ENCODE data around the gene RER1. TPM values are rescaled to one million over a fixed set of nuclear protein-coding genes. Genes with fewer than 3 reads are reported as not detected.

RER1 gene
- total RNA-seq, 2 donors from 2014 or later: 114 TPM

DNA sequence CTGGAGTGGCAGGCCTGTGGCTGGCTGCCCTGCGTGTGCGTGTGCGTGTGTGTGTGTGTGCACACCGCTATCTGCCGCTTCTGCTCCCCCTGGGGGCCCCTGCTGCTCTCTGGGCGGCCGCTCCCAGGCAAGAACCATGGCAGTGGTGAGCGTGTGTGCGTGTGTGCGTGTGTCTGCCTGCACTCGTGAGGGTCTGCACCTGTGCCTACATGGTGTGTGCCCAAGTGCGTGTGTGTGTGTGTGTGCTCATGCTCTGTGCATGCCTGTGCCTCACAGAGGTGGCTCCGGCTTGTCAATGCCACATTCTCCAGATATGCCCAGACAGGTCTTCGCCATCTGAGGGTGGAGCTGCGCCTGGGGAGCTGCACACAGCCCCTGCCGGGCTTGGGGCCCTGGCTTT is 39.5 kb downstream of the RER1 start:
- Histone ChIP-seq H3K36me3 (ENCODE audit: control insufficient read depth, insufficient read depth, low read length) (no peaks in the 10 kb centered on the region), H3K27me3 (ENCODE audit: control insufficient read depth, insufficient read depth, low read length, poor library complexity, severe bottlenecking) (no peaks in the 10 kb centered on the region), H3K4me1 (ENCODE audit: control insufficient read depth, insufficient read depth, low read length) (no peaks in the 10 kb centered on the region), H3K9me3 (ENCODE audit: control insufficient read depth, low read length) (no peaks in the 10 kb centered on the region), H3K27ac (ENCODE audit: low read depth, low read length) (no peak overlapping the region), H3K9ac (ENCODE audit: extremely low read depth, low read length, poor library complexity, severe bottlenecking) (no peak overlapping the region), H3K4me3 (ENCODE audit: low read length) (no peak overlapping the region)
- TF ChIP-seq, protein P1, sequence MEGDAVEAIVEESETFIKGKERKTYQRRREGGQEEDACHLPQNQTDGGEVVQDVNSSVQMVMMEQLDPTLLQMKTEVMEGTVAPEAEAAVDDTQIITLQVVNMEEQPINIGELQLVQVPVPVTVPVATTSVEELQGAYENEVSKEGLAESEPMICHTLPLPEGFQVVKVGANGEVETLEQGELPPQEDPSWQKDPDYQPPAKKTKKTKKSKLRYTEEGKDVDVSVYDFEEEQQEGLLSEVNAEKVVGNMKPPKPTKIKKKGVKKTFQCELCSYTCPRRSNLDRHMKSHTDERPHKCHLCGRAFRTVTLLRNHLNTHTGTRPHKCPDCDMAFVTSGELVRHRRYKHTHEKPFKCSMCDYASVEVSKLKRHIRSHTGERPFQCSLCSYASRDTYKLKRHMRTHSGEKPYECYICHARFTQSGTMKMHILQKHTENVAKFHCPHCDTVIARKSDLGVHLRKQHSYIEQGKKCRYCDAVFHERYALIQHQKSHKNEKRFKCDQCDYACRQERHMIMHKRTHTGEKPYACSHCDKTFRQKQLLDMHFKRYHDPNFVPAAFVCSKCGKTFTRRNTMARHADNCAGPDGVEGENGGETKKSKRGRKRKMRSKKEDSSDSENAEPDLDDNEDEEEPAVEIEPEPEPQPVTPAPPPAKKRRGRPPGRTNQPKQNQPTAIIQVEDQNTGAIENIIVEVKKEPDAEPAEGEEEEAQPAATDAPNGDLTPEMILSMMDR (conservative IDR thresholded peaks at IDR 0.05): no peak
- WGBS, 2 experiments (ENCODE audit: insufficient coverage in 1 of 2, insufficient read length in 1 of 2): 90 to 91% methylated on average over 14 to 16 of the region's 16 CpGs
- peaks cover 3% of the 10 kb centered on the region for H3K27me3 Mint-ChIP-seq (ENCODE audit: insufficient read depth)
- H3K4me3 Mint-ChIP-seq: no peak overlapping the region
- H3K27ac Mint-ChIP-seq: no peak overlapping the region
- no peak for DNase-seq
- H3K36me3 Mint-ChIP-seq (ENCODE audit: low read depth): no peaks in the 10 kb centered on the region
- H3K9me3 Mint-ChIP-seq: peaks cover 11% of the 10 kb centered on the region
- H3K4me1 Mint-ChIP-seq: no peaks in the 10 kb centered on the region

DNA sequence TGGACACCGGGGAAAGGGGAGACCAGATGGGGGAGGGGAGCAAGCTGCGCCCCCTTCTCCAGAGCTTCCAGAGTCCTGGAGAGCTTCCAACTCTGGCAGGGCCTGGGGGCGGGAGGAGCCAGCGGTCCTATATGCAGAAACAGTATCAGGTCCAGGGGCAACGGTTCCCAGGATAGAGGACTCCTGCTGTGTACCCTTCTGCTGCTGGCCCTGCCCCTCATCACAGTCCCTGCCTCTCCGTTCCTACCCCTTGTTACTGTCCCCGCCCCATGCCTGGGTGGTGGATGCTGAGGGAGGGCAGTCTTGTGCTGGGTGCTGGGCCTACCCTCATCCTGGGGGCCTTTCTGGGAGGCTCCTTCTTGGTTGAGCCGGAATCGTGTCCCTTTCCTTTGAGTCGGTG is 39.9 kb downstream of the RER1 start:
- Mint-ChIP-seq H3K27ac (no peak overlapping the region), H3K36me3 (ENCODE audit: low read depth) (no peaks in the 10 kb centered on the region), H3K27me3 (ENCODE audit: insufficient read depth) (peaks cover 3% of the 10 kb centered on the region), H3K9me3 (peaks cover 11% of the 10 kb centered on the region), H3K4me1 (no peaks in the 10 kb centered on the region), H3K4me3 (no peak overlapping the region)
- Histone ChIP-seq H3K9me3 (ENCODE audit: control insufficient read depth, low read length) (no peaks in the 10 kb centered on the region), H3K4me1 (ENCODE audit: control insufficient read depth, insufficient read depth, low read length) (no peaks in the 10 kb centered on the region), H3K9ac (ENCODE audit: extremely low read depth, low read length, poor library complexity, severe bottlenecking) (no peak overlapping the region), H3K36me3 (ENCODE audit: control insufficient read depth, insufficient read depth, low read length) (no peaks in the 10 kb centered on the region), H3K27ac (ENCODE audit: low read depth, low read length) (no peak overlapping the region), H3K4me3 (ENCODE audit: low read length) (no peak overlapping the region), H3K27me3 (ENCODE audit: control insufficient read depth, insufficient read depth, low read length, poor library complexity, severe bottlenecking) (no peaks in the 10 kb centered on the region)
- no peak for DNase-seq
- 79 to 80% methylated on average over 5 to 10 of the region's 10 CpGs for WGBS, 2 experiments (ENCODE audit: insufficient coverage in 1 of 2, insufficient read length in 1 of 2)
- TF ChIP-seq, protein P1 (conservative IDR thresholded peaks at IDR 0.05): no peak

GRCh38 chr1:2432441-2432844 is 40.8 kb downstream of the RER1 start:
- Histone ChIP-seq H3K36me3 (ENCODE audit: control insufficient read depth, insufficient read depth, low read length) (no peaks in the 10 kb centered on the region), H3K9me3 (ENCODE audit: control insufficient read depth, low read length) (no peaks in the 10 kb centered on the region), H3K4me1 (ENCODE audit: control insufficient read depth, insufficient read depth, low read length) (no peaks in the 10 kb centered on the region), H3K27ac (ENCODE audit: low read depth, low read length) (no peak overlapping the region), H3K4me3 (ENCODE audit: low read length) (no peak overlapping the region), H3K9ac (ENCODE audit: extremely low read depth, low read length, poor library complexity, severe bottlenecking) (no peak overlapping the region), H3K27me3 (ENCODE audit: control insufficient read depth, insufficient read depth, low read length, poor library complexity, severe bottlenecking) (no peaks in the 10 kb centered on the region)
- 54 to 71% methylated on average over 6 to 16 of the region's 16 CpGs for WGBS, 2 experiments (ENCODE audit: insufficient coverage in 1 of 2, insufficient read length in 1 of 2)
- Mint-ChIP-seq H3K4me3 (no peak overlapping the region), H3K4me1 (no peaks in the 10 kb centered on the region), H3K27me3 (ENCODE audit: insufficient read depth) (peaks cover 3% of the 10 kb centered on the region), H3K9me3 (peaks cover 11% of the 10 kb centered on the region), H3K27ac (no peak overlapping the region), H3K36me3 (ENCODE audit: low read depth) (no peaks in the 10 kb centered on the region)
- no peak for DNase-seq
- TF ChIP-seq, protein P1 (conservative IDR thresholded peaks at IDR 0.05): no peak
